OCI-LY1 (cell line): ENCODE measurements around the gene GET3.

Experiments used
- EZH2 ChIP-seq: fragments of 200-600 bp; sonication (generic), shearing (Covaris generic); IDR thresholded peaks from 2 replicates; pipeline ENCODE4 v1.8.0; 2017; ENCODE audit warnings: borderline replicate concordance, mixed run types, mild to moderate bottlenecking, antibody characterized with exemption, low read length, moderate library complexity, mixed read lengths
- TF ChIP-seq, protein P1 (sequence below): fragments of 200-600 bp; sonication (generic), shearing (Covaris generic); IDR thresholded peaks from 2 replicates; pipeline ENCODE4 v1.5.1; 2017; ENCODE audit warnings: mild to moderate bottlenecking, antibody characterized with exemption, low read length, moderate library complexity, mixed read lengths

DNA sequence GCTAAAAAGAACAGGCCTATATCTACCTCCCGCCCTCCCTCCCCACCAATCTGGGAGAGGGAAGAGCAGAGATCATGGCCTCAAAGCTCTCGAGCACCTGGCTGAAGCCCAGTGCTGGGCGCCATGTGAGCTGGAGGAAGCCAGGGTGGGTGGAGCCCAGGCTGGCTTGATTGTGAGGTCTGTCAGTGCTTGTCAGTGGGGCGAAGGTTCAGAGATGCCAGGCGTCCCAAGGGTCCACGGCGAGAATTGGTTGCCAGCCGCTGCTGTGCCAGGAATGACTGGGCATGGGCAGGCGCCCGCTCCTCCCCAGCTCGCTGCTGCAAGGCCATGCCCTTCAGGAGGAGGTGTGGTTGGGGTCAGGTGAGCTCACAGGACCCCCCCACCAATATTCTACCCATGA is 25.8 kb downstream of the GET3 start:
- TF ChIP-seq, protein P1, sequence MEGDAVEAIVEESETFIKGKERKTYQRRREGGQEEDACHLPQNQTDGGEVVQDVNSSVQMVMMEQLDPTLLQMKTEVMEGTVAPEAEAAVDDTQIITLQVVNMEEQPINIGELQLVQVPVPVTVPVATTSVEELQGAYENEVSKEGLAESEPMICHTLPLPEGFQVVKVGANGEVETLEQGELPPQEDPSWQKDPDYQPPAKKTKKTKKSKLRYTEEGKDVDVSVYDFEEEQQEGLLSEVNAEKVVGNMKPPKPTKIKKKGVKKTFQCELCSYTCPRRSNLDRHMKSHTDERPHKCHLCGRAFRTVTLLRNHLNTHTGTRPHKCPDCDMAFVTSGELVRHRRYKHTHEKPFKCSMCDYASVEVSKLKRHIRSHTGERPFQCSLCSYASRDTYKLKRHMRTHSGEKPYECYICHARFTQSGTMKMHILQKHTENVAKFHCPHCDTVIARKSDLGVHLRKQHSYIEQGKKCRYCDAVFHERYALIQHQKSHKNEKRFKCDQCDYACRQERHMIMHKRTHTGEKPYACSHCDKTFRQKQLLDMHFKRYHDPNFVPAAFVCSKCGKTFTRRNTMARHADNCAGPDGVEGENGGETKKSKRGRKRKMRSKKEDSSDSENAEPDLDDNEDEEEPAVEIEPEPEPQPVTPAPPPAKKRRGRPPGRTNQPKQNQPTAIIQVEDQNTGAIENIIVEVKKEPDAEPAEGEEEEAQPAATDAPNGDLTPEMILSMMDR, result no peak
- no peak for TF ChIP-seq EZH2
